Measurements from ENCODE around the gene FAF1.

Gene FAF1

GRCh38 chr1:50416150-50416527 is 543.9 kb downstream of the FAF1 start:
- TF ChIP-seq EZH2phosphoT487 (conservative IDR thresholded peaks at IDR 0.05; ENCODE audit: low read length) (no peak), CTCF (IDR thresholded peaks at IDR 0.05; ENCODE audit: insufficient read depth, low read length, poor library complexity, severe bottlenecking) (no peak)
- no peak overlapping the region for H3K9ac ChIP-seq (ENCODE audit: low read length)
- H3K27ac ChIP-seq (ENCODE audit: low read depth, low read length), result no peak overlapping the region
- H3K27me3 ChIP-seq (ENCODE audit: low read length), result no peaks in the 10 kb centered on the region
- no peaks in the 10 kb centered on the region for H3K36me3 ChIP-seq (ENCODE audit: low read length)
- no peaks in the 10 kb centered on the region for H3F3A ChIP-seq (ENCODE audit: insufficient read depth)
- no peak overlapping the region for H2AFZ ChIP-seq (ENCODE audit: low read depth, low read length, severe bottlenecking)
- no peaks in the 10 kb centered on the region for H3K9me2 ChIP-seq (replicated peaks; ENCODE audit: insufficient read depth, low read length)
- H3K9me3 ChIP-seq (ENCODE audit: insufficient read depth, low read length), result no peaks in the 10 kb centered on the region
- H4K20me1 ChIP-seq (ENCODE audit: low read depth, low read length), result no peaks in the 10 kb centered on the region
- H3K79me2 ChIP-seq (ENCODE audit: insufficient read depth, low read length), result no peaks in the 10 kb centered on the region
- H3K4me2 ChIP-seq (ENCODE audit: low read depth, low read length, poor library complexity, severe bottlenecking), result no peak overlapping the region
- H3K4me3 ChIP-seq (ENCODE audit: insufficient read depth, low read length, poor library complexity, severe bottlenecking), result no peak overlapping the region

- Histone ChIP-seq H3K79me2 (ENCODE audit: insufficient read depth, low read length) (no peaks in the 10 kb centered on the region), H3K27me3 (ENCODE audit: low read length) (no peaks in the 10 kb centered on the region), H3K9ac (ENCODE audit: low read length) (no peak overlapping the region), H3K4me3 (ENCODE audit: insufficient read depth, low read length, poor library complexity, severe bottlenecking) (no peak overlapping the region), H3K9me2 (replicated peaks; ENCODE audit: insufficient read depth, low read length) (no peaks in the 10 kb centered on the region), H3F3A (ENCODE audit: insufficient read depth) (no peaks in the 10 kb centered on the region), H3K27ac (ENCODE audit: low read depth, low read length) (no peak overlapping the region), H3K9me3 (ENCODE audit: insufficient read depth, low read length) (no peaks in the 10 kb centered on the region), H3K4me2 (ENCODE audit: low read depth, low read length, poor library complexity, severe bottlenecking) (no peak overlapping the region), H2AFZ (ENCODE audit: low read depth, low read length, severe bottlenecking) (no peak overlapping the region), H4K20me1 (ENCODE audit: low read depth, low read length) (no peaks in the 10 kb centered on the region), H3K36me3 (ENCODE audit: low read length) (no peaks in the 10 kb centered on the region)
- no peak for TF ChIP-seq EZH2phosphoT487 (conservative IDR thresholded peaks at IDR 0.05; ENCODE audit: low read length)
- TF ChIP-seq CTCF (IDR thresholded peaks at IDR 0.05; ENCODE audit: insufficient read depth, low read length, poor library complexity, severe bottlenecking), result no peak
Observed at GRCh38 chr1:50415235-50416149, 544.6 kb downstream of the FAF1 start.

GRCh38 chr1:50414853-50415234 is 545.2 kb downstream of the FAF1 start:
- Histone ChIP-seq H3K79me2 (ENCODE audit: insufficient read depth, low read length) (no peaks in the 10 kb centered on the region), H3K36me3 (ENCODE audit: low read length) (no peaks in the 10 kb centered on the region), H3K9me2 (replicated peaks; ENCODE audit: insufficient read depth, low read length) (no peaks in the 10 kb centered on the region), H3K27ac (ENCODE audit: low read depth, low read length) (no peak overlapping the region), H3K4me3 (ENCODE audit: insufficient read depth, low read length, poor library complexity, severe bottlenecking) (no peak overlapping the region), H3K9ac (ENCODE audit: low read length) (no peak overlapping the region), H2AFZ (ENCODE audit: low read depth, low read length, severe bottlenecking) (no peak overlapping the region), H3F3A (ENCODE audit: insufficient read depth) (no peaks in the 10 kb centered on the region), H4K20me1 (ENCODE audit: low read depth, low read length) (no peaks in the 10 kb centered on the region), H3K4me2 (ENCODE audit: low read depth, low read length, poor library complexity, severe bottlenecking) (no peak overlapping the region), H3K27me3 (ENCODE audit: low read length) (no peaks in the 10 kb centered on the region), H3K9me3 (ENCODE audit: insufficient read depth, low read length) (no peaks in the 10 kb centered on the region)
- TF ChIP-seq CTCF (IDR thresholded peaks at IDR 0.05; ENCODE audit: insufficient read depth, low read length, poor library complexity, severe bottlenecking), result no peak
- TF ChIP-seq EZH2phosphoT487 (conservative IDR thresholded peaks at IDR 0.05; ENCODE audit: low read length), result no peak
